Activated naive CD4-positive, alpha-beta T cell treated with anti-CD3 and anti-CD28 coated beads for 36 hours (primary cell): ENCODE measurements around the gene MTHFD1. TPM values are rescaled to one million over a fixed set of nuclear protein-coding genes. Genes with fewer than 3 reads are reported as not detected.

Experiments
- CTCF ChIA-PET: fragments of 350-600 bp; sonication (Branson Sonifier 250); formaldehyde crosslinking; loops from one replicate; lab custom pipeline; 2021; ENCODE audit warnings: antibody characterized with exemption; lab: Charles Lee
- DNase-seq: peaks from one replicate; pipeline ENCODE4 v3.0.0-alpha.2; 2020
- H3K27ac Mint-ChIP-seq: one replicate; pipeline ENCODE4 v1.8.0; 2021; ENCODE audit warnings: mild to moderate bottlenecking, mixed read lengths
- H3K27me3 Mint-ChIP-seq: one replicate; pipeline ENCODE4 v1.8.0; 2021; ENCODE audit warnings: low read depth, mixed read lengths
- H3K36me3 Mint-ChIP-seq: one replicate; pipeline ENCODE4 v1.8.0; 2021; ENCODE audit warnings: low read depth, mixed read lengths
- H3K4me1 Mint-ChIP-seq: one replicate; pipeline ENCODE4 v1.8.0; 2021; ENCODE audit warnings: low read depth, mixed read lengths
- H3K4me3 Mint-ChIP-seq: one replicate; pipeline ENCODE4 v1.8.0; 2021; ENCODE audit warnings: mild to moderate bottlenecking, moderate library complexity, mixed read lengths
- H3K9me3 Mint-ChIP-seq: one replicate; pipeline ENCODE4 v1.8.0; 2021; ENCODE audit warnings: mixed read lengths
- intact Hi-C: fragments of 100-400 bp; cut with micrococcal nuclease; formaldehyde crosslinking; loops from one replicate; pipeline ENCODE4 v1.15.1; 2023
- total RNA-seq, 2 experiments: library from RNA; stranded (reverse); gene quantifications; one replicate each; pipeline ENCODE4 v1.2.3, GENCODE V29; 2021

MTHFD1 gene
- total RNA-seq, 2 experiments from 2014 or later = 240 to 247 TPM

- peaks cover 15% of the 10 kb centered on the region for H3K4me1 Mint-ChIP-seq
- no peak overlapping the region for H3K4me3 Mint-ChIP-seq
- intact Hi-C loops = no loop called here
- no peaks in the 10 kb centered on the region for H3K9me3 Mint-ChIP-seq
- no peaks in the 10 kb centered on the region for H3K27me3 Mint-ChIP-seq
- CTCF ChIA-PET = interaction anchor here (0.7 kb wide), 2 partner anchors 17 to 544 kb away, joined by 3 to 4 read pairs; no protein-coding TSS in a partner anchor
- no peak for DNase-seq
- no peak overlapping the region for H3K27ac Mint-ChIP-seq
- H3K36me3 Mint-ChIP-seq = peaks cover 24% of the 10 kb centered on the region
Observed at GRCh38 chr14:64461221-64461620, 73.1 kb downstream of the MTHFD1 start.

- peaks cover 14% of the 10 kb centered on the region for H3K36me3 Mint-ChIP-seq
- H3K27ac Mint-ChIP-seq = no peak overlapping the region
- intact Hi-C loops = no loop called here
- no peaks in the 10 kb centered on the region for H3K27me3 Mint-ChIP-seq
- no peak overlapping the region for H3K4me3 Mint-ChIP-seq
- DNase-seq = no peak
- no peaks in the 10 kb centered on the region for H3K9me3 Mint-ChIP-seq
- peaks cover 30% of the 10 kb centered on the region for H3K4me1 Mint-ChIP-seq
- CTCF ChIA-PET = interaction anchor here (0.6 to 2.9 kb wide), 10 partner anchors 18 to 746 kb away, joined by 3 to 15 read pairs (median 4); partner anchors contain the start of gene HSPA2
Observed at GRCh38 chr14:64463195-64463594, 75.0 kb downstream of the MTHFD1 start.

- Mint-ChIP-seq H3K27ac (no peak overlapping the region), H3K4me1 (peaks cover 35% of the 10 kb centered on the region), H3K4me3 (no peak overlapping the region), H3K27me3 (no peaks in the 10 kb centered on the region), H3K9me3 (no peaks in the 10 kb centered on the region), H3K36me3 (peaks cover 12% of the 10 kb centered on the region)
- intact Hi-C loops = loop anchor here (2.0 kb wide), 2 partner anchors 75 to 77 kb away; partner anchors contain the start of genes HSPA2 and MTHFD1
- DNase-seq = no peak
- CTCF ChIA-PET = interaction anchor here (0.8 to 2.9 kb wide), 4 partner anchors 17 to 86 kb away, joined by 3 to 15 read pairs (median 9); no protein-coding TSS in a partner anchor
Observed at GRCh38 chr14:64463873-64464272, 75.7 kb downstream of the MTHFD1 start.

GRCh38 chr14:64464651-64465050, 76.5 kb downstream of the MTHFD1 start:
- intact Hi-C loops = loop anchor here (1.0 to 2.0 kb wide), 4 partner anchors 19 to 76 kb away; partner anchors contain the start of genes HSPA2, MTHFD1 and ZBTB25
- Mint-ChIP-seq H3K27me3 (no peaks in the 10 kb centered on the region), H3K4me3 (peak overlapping the region; percentile 79), H3K36me3 (peaks cover 7% of the 10 kb centered on the region), H3K9me3 (no peaks in the 10 kb centered on the region), H3K27ac (peak overlapping the region; percentile 46), H3K4me1 (peaks cover 37% of the 10 kb centered on the region)
- DNase-seq = no peak
- CTCF ChIA-PET = interaction anchor here (1.4 to 2.9 kb wide), 3 partner anchors 16 to 46 kb away, joined by 5 to 15 read pairs (median 13); no protein-coding TSS in a partner anchor

- CTCF ChIA-PET = interaction anchor here (0.7 to 2.9 kb wide), 7 partner anchors 10 to 171 kb away, joined by 3 to 15 read pairs (median 5); no protein-coding TSS in a partner anchor
- Mint-ChIP-seq H3K4me1 (peaks cover 37% of the 10 kb centered on the region), H3K27me3 (no peaks in the 10 kb centered on the region), H3K4me3 (peak within 1 kb of the TSS; percentile 79), H3K27ac (peak within 1 kb of the TSS; percentile 46), H3K36me3 (peaks cover 4% of the 10 kb centered on the region), H3K9me3 (no peaks in the 10 kb centered on the region)
- intact Hi-C loops = loop anchor here (1.0 to 2.0 kb wide), 4 partner anchors 20 to 77 kb away; partner anchors contain the start of genes HSPA2, MTHFD1 and ZBTB25
- peak; percentile 68 for DNase-seq
Observed at GRCh38 chr14:64465191-64465822, 77.2 kb downstream of the MTHFD1 start, which contains the start of gene AKAP5. AKAP5 (plus strand) TSS chr14:64465499; CDS start chr14:64468395, 2,896 bp downstream.

GRCh38 chr14:64465831-64466554, 77.8 kb downstream of the MTHFD1 start:
- CTCF ChIA-PET = interaction anchor here (0.6 to 2.0 kb wide), 9 partner anchors 9 to 1094 kb away, joined by 3 to 8 read pairs (median 4); no protein-coding TSS in a partner anchor
- H3K27ac Mint-ChIP-seq = no peak overlapping the region
- H3K4me1 Mint-ChIP-seq = peaks cover 37% of the 10 kb centered on the region
- no peak for DNase-seq
- peaks cover 3% of the 10 kb centered on the region for H3K36me3 Mint-ChIP-seq
- intact Hi-C loops = loop anchor here (1.0 to 2.0 kb wide), 4 partner anchors 21 to 77 kb away; partner anchors contain the start of genes HSPA2, MTHFD1 and ZBTB25
- no peaks in the 10 kb centered on the region for H3K27me3 Mint-ChIP-seq
- H3K9me3 Mint-ChIP-seq = no peaks in the 10 kb centered on the region
- H3K4me3 Mint-ChIP-seq = peak overlapping the region; percentile 79

- Mint-ChIP-seq H3K4me3 (no peak overlapping the region), H3K27me3 (no peaks in the 10 kb centered on the region), H3K9me3 (no peaks in the 10 kb centered on the region), H3K36me3 (peaks cover 2% of the 10 kb centered on the region), H3K4me1 (peaks cover 42% of the 10 kb centered on the region), H3K27ac (no peak overlapping the region)
- CTCF ChIA-PET = interaction anchor here (1.4 to 2.0 kb wide), 3 partner anchors 8 to 170 kb away, joined by 4 to 7 read pairs (median 5); no protein-coding TSS in a partner anchor
- no peak for DNase-seq
- intact Hi-C loops = no loop called here
Observed at GRCh38 chr14:64467101-64467500, 78.9 kb downstream of the MTHFD1 start.

- peaks cover 2% of the 10 kb centered on the region for H3K36me3 Mint-ChIP-seq
- no peak overlapping the region for H3K4me3 Mint-ChIP-seq
- no peaks in the 10 kb centered on the region for H3K27me3 Mint-ChIP-seq
- no peak overlapping the region for H3K27ac Mint-ChIP-seq
- no peaks in the 10 kb centered on the region for H3K9me3 Mint-ChIP-seq
- DNase-seq = no peak
- peaks cover 42% of the 10 kb centered on the region for H3K4me1 Mint-ChIP-seq
- intact Hi-C loops = no loop called here
- CTCF ChIA-PET = no interaction called here
Observed at GRCh38 chr14:64467566-64467965, 79.4 kb downstream of the MTHFD1 start.

GRCh38 chr14:64468451-64468850, 80.3 kb downstream of the MTHFD1 start:
- no peak overlapping the region for H3K27ac Mint-ChIP-seq
- no peaks in the 10 kb centered on the region for H3K27me3 Mint-ChIP-seq
- no peak for DNase-seq
- CTCF ChIA-PET = interaction anchor here (0.9 kb wide), 1 partner anchor 10 kb away, joined by 4 read pairs; no protein-coding TSS in a partner anchor
- peaks cover 42% of the 10 kb centered on the region for H3K4me1 Mint-ChIP-seq
- peaks cover 2% of the 10 kb centered on the region for H3K36me3 Mint-ChIP-seq
- intact Hi-C loops = no loop called here
- no peaks in the 10 kb centered on the region for H3K9me3 Mint-ChIP-seq
- no peak overlapping the region for H3K4me3 Mint-ChIP-seq

GRCh38 chr14:64474041-64474440, 85.9 kb downstream of the MTHFD1 start:
- intact Hi-C loops = no loop called here
- Mint-ChIP-seq H3K4me3 (no peak overlapping the region), H3K36me3 (peaks cover 2% of the 10 kb centered on the region)

GRCh38 chr14:64474698-64475097, 86.5 kb downstream of the MTHFD1 start:
- Mint-ChIP-seq H3K9me3 (no peaks in the 10 kb centered on the region), H3K4me3 (no peak overlapping the region), H3K4me1 (peaks cover 19% of the 10 kb centered on the region), H3K27ac (no peak overlapping the region), H3K27me3 (no peaks in the 10 kb centered on the region), H3K36me3 (peaks cover under 1% of the 10 kb centered on the region)
- intact Hi-C loops = no loop called here
- CTCF ChIA-PET = interaction anchor here (0.6 to 2.7 kb wide), 3 partner anchors 9 to 135 kb away, joined by 3 to 8 read pairs (median 5); no protein-coding TSS in a partner anchor
- DNase-seq = no peak

More at GRCh38 chr14:64474041-64474440, 85.9 kb downstream of the MTHFD1 start:
- Mint-ChIP-seq H3K4me1 (peaks cover 21% of the 10 kb centered on the region), H3K9me3 (no peaks in the 10 kb centered on the region), H3K27ac (no peak overlapping the region), H3K27me3 (no peaks in the 10 kb centered on the region)
- no peak for DNase-seq
- CTCF ChIA-PET = interaction anchor here (2.7 kb wide), 1 partner anchor 44 kb away, joined by 8 read pairs; no protein-coding TSS in a partner anchor
